ENCODE data around the gene AGO4.
"Not testable (repeated sequence)": the region's sequence is repeated elsewhere in the genome, so short reads cannot be mapped to it uniquely, and the experiment has no call there.

The AGO4 gene

DNA sequence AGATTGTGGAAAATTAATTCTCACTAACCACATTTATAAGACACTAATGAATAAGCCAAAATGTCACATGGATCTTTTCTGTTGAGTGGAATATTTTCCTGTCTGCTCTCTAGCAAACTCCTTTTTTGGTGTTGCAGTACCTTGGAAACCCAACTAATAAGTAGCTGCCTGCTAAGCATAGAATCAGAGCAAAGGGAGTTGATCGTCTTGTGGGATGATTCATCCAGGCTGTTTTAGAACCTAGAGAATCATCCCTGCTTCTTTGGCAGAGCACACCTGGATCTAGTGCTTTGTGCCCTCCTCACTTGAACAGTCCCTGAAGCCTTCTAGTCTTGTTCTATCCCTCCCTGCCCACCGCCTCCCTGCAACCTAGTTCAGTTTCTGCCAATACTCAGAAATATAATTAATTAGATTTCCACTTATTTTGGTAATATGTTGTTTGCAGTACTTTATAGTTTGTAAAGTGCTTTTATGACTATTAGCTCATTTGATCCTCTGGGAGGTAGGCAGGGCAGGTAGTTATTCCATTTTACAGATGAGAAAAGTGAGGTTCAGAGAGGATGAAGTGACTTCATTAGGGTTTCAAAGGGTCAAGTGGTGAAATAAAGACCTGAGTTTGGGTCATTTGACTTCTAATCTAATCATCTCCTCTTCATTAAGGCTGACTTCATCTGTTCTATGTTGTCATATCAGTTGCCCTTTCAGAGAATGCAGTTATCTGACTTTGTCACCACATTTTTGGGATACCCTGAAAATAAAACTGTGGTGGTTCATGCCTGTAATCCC is 2.5 kb downstream of the AGO4 start:
- no peak for DNase-seq (ENCODE audit: low read depth in 4 of 4, low spot score in 1 of 4)

DNA sequence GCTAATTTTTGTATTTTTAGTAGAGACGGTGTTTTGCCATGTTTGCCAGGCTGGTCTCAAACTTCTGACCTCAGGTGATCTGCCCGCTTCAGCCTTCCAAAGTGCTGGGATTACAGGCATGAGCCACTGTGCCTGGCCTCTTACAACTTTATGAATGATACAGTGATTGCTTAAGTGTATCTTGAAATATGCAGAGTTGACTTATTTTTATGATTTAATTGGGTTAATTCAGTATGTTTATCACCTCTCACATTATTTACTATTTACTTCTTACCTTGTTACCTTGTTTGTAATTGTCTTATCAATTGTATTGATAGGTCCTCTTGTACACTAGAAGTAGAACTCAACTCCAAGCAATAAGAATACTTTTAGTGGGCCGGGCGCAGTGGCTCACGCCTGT is 4.9 kb downstream of the AGO4 start:
- DNase-seq (ENCODE audit: low read depth in 4 of 4, low spot score in 1 of 4), result not testable (repeated sequence)

- no peak for DNase-seq (ENCODE audit: low read depth in 4 of 4, low spot score in 1 of 4)
Measured at GRCh38 chr1:35825255-35825654, 17.4 kb downstream of the AGO4 start.

- DNase-seq (ENCODE audit: low read depth in 4 of 4, low spot score in 1 of 4), result no peak
Measured at GRCh38 chr1:35832276-35832905, 24.6 kb downstream of the AGO4 start.

DNA sequence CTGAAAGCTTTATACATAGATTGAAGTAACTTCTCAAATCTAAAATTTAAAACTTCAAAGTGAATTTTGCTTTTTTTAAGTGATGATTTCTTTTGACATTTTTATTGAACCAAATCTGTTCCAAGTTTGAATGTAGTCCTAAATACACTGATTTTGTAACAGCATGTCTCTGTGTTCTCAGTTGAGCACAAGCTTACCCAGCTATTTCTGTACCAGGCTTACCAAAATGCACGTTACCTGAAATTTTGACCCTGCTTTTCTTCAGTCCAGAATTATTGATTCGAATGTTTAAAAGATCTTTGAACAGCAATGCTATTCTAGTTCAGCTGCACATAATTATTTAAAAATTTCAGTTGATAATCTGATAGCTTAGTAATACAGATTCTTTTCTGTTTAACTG is 25.6 kb downstream of the AGO4 start:
- DNase-seq (ENCODE audit: low read depth in 4 of 4, low spot score in 1 of 4), result no peak

- DNase-seq (ENCODE audit: low read depth in 4 of 4, low spot score in 1 of 4), result no peak
Measured at GRCh38 chr1:35834218-35834617, 26.4 kb downstream of the AGO4 start.

GRCh38 chr1:35835398-35835797 is 27.6 kb downstream of the AGO4 start:
- DNase-seq (ENCODE audit: low read depth in 4 of 4, low spot score in 1 of 4), result no peak

- DNase-seq (ENCODE audit: low read depth in 4 of 4, low spot score in 1 of 4), result no peak
Measured at GRCh38 chr1:35836734-35837133, 28.9 kb downstream of the AGO4 start.

- no peak for DNase-seq (ENCODE audit: low read depth in 4 of 4, low spot score in 1 of 4)
Measured at GRCh38 chr1:35838693-35839245, 31.0 kb downstream of the AGO4 start.

DNA sequence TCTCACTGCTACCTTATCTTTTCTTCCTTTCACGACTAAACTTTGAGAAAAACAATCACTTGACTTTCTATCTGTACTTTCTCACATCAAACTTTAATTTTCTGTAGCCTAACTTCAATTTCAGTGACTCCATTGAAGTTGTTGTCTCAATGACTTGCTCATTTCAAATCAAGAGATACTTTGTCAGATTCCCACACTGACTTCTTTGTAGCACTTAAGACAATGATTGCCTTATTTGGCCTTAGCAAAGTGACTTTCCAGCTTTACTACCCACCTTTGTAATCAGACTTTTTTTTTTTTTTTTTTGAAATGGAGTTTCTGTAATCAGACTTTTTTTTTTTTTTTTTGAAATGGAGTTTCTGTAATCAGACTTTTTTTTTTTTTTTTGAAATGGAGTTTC is 37.0 kb downstream of the AGO4 start:
- no peak for DNase-seq (ENCODE audit: low read depth in 4 of 4, low spot score in 1 of 4)

DNA sequence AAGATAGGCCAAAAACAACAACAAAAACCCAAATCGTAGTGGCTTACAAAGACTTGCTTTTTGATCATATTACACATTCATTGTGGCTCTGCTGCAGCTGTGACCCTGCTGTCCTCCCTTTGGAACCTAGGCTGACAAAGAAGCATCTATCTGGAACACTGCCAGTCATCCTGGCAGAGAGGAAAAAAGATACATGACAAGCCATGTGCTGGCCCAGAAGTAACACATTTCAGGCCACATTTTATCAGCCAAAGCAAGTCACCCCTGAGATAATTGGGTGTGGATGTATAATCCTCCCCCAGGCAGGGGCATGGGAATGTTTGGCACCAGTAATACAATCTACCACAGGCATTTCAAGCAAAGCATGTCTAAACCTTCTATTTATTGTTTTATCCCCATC is 38.0 kb downstream of the AGO4 start:
- DNase-seq (ENCODE audit: low read depth in 4 of 4, low spot score in 1 of 4), result no peak

DNA sequence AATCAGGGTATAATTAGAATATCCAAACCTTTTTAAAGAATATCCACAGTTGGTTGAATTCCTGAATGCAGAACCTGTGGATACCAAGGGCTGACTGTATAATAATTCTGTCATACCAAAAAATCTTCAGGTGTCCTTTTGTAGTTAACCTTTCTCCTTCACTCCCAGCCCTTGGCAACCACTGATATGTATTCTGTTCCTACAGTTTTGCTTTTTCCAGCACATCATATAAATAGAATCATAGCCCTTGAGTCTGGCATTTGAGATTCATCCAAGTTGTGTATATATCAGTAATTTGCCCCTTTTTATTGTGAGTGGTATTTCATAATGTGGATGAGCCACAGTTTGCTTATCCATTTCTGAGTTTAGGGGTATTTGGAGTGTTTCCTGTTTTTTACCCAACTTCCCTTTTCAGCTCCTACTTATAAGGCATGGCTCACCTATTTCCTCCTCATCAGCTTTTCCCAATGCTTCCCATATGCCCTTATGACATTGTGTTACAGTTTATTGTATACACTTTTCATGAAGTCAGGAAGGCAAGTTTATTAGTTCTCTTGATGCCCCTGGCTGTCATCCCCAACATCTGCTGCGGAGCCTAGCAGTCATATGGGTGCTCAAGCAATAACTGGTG is 40.2 kb downstream of the AGO4 start:
- DNase-seq (ENCODE audit: low read depth in 4 of 4, low spot score in 1 of 4), result no peak

GRCh38 chr1:35850051-35850450 is 42.2 kb downstream of the AGO4 start:
- DNase-seq (ENCODE audit: low read depth in 4 of 4, low spot score in 1 of 4), result no peak

- DNase-seq (ENCODE audit: low read depth in 4 of 4, low spot score in 1 of 4), result no peak
Measured at GRCh38 chr1:35850716-35851115, 42.9 kb downstream of the AGO4 start.

GRCh38 chr1:35851132-35851869 is 43.5 kb downstream of the AGO4 start:
- DNase-seq (ENCODE audit: low read depth in 4 of 4, low spot score in 1 of 4), result no peak

DNA sequence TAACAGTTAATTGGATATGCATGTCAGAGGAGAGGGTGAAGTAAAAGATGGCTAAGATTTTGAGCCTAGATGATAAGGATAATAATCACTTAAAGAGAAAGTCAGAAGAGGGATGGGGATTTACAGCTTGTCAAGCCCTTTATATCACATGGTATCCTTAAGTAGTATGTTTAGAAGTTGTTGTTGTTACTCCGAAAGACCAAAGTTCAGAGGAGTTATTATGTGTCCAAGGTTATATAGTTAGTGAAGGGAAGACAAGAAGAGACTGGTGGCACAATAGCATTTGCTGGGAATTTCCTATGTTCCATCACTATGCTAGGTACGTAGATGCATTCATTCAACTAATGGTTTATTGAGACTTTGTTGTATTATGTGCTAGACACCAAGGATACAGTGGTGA is 44.4 kb downstream of the AGO4 start:
- no peak for DNase-seq (ENCODE audit: low read depth in 4 of 4, low spot score in 1 of 4)

DNA sequence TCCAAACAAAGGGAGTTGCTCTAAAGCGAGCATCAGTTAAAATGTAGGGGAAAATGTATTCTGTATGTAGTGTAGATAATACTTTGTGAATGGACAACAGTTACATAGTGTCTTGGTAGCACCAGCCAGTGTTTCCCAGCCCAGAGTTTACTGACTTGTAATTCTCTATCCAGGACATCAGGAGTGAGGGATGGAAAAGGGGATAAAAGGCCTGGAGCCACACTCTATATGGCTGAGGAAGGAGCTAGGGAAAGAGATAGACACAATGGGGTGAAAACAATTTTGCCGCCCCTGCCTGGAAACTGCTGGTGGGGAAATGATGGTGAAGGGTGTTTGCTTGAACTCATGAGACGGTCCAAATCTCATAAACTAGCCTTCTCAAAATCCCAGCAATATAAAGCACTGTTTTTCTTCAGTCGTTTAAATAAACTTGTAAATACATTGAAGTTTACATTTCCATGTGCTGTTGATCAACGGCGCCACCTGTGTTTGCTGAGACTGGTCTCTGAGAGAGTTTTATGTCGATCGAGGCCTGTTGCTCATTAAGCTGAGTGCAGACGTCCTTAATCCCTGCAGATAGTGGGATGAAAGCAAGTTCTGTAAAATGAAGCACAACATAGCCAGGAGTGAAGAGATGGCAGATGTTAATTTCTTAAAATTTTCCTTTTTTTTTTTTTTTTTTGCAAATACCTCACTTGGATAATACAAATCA is 47.3 kb downstream of the AGO4 start:
- DNase-seq (ENCODE audit: low read depth in 4 of 4, low spot score in 1 of 4), result no peak

GRCh38 chr1:35856964-35857363 is 49.1 kb downstream of the AGO4 start:
- no peak for DNase-seq (ENCODE audit: low read depth in 4 of 4, low spot score in 1 of 4)

GRCh38 chr1:35857830-35858229 is 50.0 kb downstream of the AGO4 start:
- no peak for DNase-seq (ENCODE audit: low read depth in 4 of 4, low spot score in 1 of 4)

- DNase-seq (ENCODE audit: low read depth in 4 of 4, low spot score in 1 of 4), result no peak
Measured at GRCh38 chr1:35860696-35861095, 52.9 kb downstream of the AGO4 start.

DNA sequence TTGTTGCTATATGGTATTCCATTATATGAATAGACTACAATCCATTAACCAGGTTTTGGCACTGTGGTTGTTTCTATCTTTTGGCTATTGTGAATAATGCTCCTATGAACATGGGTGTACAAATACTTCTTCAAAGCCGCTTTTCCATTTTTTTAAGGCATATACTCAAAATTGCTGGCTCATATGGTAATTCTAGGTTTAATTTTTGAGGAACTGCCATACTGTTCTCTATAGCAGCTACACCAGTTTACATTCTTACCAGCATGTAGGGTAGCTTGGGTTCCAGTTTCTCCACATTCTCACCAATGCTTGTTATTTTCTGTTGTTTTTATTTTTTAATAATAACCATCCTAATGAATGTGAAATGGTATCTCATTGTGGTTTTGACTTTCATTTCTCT is 55.3 kb downstream of the AGO4 start:
- no peak for DNase-seq (ENCODE audit: low read depth in 4 of 4, low spot score in 1 of 4)

All from stimulated activated CD4-positive, alpha-beta T cell treated with anti-CD3 and anti-CD28 coated beads, Interleukin-1b, Interleukin-23, amount 100 ng/mL, for 24 hours (primary cell).